Activated CD4-positive, alpha-beta T cell treated with anti-CD3 and anti-CD28 coated beads for 4 hours (primary cell): ENCODE measurements around the gene WWOX.

ENCODE experiments used
- DNase-seq, 2 donors: peaks; one replicate each; pipeline ENCODE4 v3.0.0-alpha.2; 2020

Gene WWOX

GRCh38 chr16:78754713-78755112 lies 655.3 kb downstream of the WWOX start:
- no peak for DNase-seq

DNA sequence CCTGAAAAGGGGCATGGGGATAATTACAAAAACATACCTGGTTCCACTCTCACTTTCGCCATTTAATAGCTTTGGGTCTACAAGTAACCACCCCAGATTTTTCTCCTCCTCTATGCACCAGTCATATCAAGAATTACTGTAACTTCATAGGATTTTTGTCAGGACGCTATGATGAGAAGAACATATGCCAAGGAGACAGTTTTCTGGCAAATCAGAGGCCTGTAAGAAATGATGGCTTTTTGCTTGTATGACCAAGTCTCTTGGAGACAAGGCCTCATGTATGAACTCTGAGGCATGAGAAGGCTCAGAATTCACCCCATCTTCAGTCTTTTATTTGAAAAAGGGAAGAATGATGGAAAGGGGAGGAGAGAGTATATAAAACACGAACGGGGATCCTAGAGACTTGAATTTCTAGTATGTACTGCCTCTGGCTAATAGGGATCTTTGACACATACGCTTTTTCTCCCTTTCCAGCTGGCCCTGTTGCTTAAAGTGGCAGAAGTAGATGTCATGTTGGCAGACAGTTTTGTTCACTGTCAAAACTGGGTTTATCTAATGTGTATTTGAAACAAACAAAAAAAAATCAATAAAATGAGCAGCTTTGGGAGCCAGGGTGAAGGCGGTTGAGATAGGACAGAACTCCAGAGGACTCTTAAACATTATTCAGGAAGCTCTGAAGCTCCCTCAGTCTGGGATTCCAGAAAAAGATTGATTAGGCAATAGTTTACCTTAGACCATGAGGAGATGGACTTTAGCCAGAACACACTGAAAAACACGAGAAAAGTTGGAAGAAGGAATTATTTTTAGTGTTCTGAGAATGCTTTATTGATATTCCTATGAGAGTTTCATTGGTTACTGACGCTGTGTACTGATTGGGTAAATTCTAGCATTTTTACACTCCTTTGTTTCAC lies 656.6 kb downstream of the WWOX start:
- DNase-seq: no peak

DNA sequence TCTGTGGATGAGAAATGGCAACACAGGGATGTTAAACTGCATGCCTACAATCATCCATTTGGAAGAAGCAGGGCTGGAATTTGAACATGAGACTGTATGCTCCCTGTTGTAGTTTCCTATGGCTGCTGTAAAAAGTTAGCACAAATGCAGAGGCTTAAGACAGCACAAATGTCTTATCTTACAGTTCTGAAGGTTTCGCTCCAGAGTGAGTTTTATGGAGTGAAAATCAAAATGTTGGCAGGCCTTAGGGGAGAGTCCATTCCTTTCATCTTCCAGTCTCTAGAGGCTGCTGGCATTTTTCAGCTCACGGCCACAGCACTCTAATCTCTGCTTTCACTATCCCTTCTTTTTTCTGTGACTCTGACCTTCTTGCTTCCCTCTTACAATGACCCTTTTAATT lies 660.1 kb downstream of the WWOX start:
- DNase-seq: no peak

GRCh38 chr16:78760611-78761010 lies 661.2 kb downstream of the WWOX start:
- DNase-seq: no peak

DNA sequence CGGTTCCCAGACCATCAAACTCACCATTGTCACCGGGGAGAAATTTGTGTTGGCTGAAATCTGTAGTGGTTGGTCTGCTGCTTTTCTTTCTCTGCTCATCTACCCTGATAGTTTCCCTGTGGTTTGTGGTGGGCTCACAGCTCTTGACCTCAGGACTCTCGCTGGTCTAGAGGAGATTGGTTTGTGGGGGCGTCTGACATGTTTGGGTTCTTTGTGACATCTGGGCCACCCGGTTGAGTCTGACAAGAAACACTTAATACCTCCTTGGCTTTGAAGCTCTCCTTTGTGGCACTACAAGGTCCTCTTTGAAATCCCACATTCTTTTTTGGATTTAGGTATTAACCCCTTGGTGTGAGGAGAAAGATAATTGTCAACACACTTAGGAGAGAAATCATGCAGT lies 662.0 kb downstream of the WWOX start:
- DNase-seq: no peak

- DNase-seq: no peak
Measured at GRCh38 chr16:78762222-78762621, 662.8 kb downstream of the WWOX start.

DNA sequence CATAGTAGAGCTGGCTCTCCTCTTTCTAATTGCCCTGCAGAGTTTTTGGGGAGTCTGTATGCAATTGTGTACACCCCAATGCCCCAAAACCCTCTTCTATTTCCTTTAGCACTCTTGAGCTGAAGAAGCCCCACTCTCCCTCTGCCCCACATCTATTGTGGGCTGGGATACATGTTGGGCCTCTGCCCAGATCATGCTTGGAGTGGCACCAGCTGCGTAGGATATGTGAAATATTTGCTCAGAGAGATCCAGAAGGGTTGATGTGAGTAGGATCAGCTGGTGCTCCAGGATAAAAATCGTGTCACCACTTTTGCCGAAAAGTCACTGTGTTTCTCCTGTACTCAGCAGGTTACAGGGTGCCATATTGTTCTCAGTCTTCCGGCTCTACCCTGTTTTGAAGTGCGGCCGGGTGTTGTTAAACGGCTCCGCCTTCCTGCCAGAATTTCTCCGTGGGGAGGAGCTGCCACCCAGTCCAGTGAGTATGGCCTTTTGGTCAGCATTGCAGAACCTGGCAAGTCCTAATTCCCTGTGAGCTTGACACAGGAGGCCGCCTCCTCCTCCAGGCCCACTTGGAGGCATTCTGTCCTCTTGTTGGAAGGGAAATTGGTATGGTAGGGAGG lies 664.5 kb downstream of the WWOX start:
- DNase-seq: no peak

DNA sequence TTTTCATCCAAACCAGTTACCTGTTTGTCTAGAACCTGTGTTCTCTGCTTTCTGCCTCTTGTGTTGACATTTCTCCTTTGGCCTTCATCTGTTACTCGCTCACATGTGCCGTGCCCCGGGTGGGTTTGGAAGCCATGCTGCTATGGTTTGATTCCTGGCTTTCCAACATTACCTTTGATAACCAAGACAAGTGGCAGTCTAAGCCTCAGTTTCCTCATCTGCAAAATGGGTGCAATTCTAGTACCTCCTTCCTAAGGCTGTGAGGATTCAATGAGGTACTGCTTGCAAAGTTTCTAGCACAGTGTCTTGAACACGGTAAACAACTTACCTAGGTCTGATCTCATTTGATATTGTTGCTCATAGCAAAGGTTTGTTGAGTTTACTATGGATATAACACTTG lies 665.0 kb downstream of the WWOX start:
- DNase-seq: no peak

GRCh38 chr16:78768226-78768625 lies 668.8 kb downstream of the WWOX start:
- DNase-seq: no peak

DNA sequence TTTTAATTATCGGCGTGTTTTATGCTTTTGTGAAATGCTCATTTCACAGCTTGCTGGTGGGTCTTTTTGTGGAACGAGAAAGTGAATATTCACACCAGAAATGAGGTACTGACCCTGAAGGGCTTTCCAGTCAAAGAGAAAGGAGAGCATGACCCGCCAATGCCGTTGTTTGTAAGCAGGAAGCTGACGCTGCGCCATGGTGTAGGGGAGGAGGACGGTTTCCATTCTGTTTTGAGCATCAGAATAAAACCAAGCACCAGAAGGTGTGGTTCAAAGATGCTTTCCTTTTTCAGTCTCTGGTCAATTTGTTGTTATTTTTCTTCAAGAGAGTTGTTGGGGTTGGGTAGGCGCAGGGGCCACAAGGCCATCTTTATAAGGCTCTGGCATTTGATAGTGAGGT lies 669.3 kb downstream of the WWOX start:
- peak in 1 of 2 donors; percentile 21 for DNase-seq

DNA sequence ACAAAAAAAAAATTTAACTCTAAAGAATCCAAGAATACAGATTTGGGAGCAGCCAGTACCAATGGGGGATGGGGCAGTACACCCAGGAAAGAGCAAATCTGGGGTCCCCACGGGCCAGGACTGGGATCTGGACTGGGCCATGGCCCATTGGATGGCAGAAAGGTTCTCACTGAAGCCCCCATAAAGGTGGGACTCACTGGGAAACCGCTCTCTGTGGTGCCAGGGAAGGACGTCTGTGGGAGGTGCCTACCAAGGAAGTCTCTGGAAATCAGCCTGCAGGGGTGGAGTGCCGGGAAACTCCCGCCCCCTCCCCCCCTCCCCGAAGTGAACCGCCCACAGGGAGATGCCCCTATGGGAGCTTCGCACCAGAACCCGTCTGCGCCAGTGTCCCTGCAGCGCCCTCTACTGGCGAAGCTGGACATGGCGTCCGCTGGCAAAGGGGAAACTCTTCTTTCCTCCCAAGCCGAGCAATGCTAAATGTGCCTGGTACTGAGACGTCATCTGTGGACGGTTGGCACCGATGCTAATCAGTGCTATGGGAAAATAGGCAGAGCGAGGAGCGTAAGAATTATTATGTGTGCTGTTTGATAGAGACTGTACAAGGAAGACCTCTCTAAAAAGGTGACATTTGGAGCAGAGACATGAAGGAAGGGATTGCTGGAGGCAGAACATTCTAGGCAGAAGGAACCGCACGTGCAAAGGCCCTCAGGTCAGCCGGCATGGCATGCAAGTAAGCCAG lies 671.1 kb downstream of the WWOX start:
- DNase-seq: peak; percentile 72 to 80

DNA sequence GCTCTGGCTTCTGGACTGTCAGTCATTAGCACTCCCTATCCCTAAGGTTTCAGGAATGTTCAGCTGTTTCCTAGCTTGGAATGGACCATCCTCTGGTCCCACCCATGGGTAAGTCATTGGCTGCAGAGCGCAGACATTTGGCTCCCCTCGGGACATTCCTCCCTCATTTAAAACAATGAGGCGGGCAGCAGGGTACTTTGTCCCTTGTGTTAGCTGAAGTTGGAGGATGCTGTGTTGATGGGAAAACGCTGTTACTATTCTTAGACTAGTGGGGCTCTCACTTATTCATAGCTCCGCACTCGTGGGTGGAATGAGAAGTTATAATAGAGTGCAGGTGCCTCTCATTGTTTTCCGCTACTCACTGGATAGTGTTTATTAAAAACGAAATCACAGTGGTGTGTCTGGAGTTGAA lies 673.8 kb downstream of the WWOX start:
- DNase-seq: no peak

- DNase-seq: no peak
Measured at GRCh38 chr16:78773706-78774105, 674.3 kb downstream of the WWOX start.

GRCh38 chr16:78775161-78775561 lies 675.7 kb downstream of the WWOX start:
- DNase-seq: no peak

DNA sequence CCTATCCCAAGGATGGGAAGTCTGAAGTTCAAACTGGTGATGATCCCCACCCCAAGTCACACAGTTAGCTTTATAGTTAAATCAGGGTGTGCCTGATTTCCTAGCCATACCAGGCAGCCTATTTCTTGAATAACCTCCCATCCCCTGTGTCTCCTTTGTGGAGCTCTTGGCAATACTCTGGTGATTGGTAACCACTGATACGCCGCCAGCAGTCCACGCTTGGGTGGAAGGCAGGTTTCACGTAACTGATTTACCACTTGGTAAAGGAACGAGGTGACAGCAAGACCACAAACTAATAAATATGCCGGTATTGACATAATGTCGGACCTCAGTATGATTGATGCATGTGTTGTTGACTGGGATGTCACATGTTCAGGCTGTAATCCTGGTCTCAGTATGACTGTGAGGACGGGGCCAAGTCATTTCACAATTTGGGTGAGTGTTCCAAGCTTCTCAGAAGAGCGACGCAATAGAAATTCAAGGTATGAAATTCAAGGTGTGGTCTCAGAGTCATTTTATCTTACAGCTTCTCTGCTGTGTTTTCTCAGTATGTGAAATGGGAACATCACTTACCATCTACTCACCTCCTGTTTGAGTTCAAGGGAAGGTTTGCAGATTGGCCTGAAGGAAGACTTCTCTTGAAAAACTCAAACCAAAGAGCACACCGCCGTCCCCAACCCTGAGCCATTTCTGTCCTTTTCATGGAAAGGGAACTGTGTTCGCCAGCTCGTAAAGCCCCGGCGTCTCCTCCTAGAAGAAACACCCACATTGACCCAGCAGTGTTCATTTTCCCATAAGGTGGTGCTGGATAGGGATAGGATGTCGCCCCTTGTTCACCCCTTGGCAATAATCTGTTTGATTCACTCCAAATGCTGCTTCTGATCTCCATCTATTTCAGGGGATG lies 678.9 kb downstream of the WWOX start:
- DNase-seq: no peak

- no peak for DNase-seq
Measured at GRCh38 chr16:78780808-78781207, 681.4 kb downstream of the WWOX start.

GRCh38 chr16:78782572-78782971 lies 683.1 kb downstream of the WWOX start:
- no peak for DNase-seq

DNA sequence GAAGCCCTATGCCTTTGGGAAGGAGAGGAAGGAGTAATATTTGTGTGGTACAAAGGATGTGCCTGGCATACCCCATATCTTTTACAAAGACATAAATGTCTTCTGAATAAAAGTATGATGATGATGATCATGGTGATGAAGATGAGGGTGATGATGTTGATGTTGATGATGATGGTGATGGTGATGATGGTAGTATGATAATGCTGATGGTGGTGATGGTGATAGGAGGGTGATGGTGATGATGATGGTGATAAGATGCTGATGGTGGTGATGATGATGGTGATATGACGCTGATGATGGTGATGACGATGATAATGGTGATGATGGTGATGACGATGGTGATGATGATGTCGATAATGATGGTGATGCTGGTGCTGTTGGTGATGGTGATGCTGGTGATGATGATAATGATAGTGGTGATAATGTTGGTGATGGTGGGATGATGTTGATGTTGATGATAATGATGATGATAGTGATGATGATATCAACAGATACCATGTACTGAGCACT lies 684.2 kb downstream of the WWOX start:
- no peak for DNase-seq

DNA sequence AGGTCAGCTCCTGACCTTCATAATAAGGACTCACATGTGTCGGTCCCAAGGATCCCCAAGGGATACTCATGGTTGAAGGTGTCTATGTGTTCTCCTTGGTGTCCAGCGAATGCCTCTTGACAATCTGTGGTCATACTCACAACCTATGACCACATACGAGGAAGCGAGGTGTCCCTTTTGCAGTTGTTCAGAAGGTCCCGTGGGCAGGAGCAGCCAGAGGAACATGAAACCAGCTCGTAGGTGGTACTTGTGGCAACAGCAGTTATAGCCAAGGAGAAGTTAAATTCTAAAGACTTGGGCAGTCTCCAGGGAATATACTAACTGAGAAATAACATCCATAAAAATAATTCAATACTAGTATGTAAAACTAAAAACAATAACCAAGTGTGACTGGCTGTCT lies 685.3 kb downstream of the WWOX start:
- DNase-seq: no peak

GRCh38 chr16:78785218-78785617 lies 685.8 kb downstream of the WWOX start:
- DNase-seq: no peak

GRCh38 chr16:78786635-78787034 lies 687.2 kb downstream of the WWOX start:
- DNase-seq: no peak

- DNase-seq: no peak
Measured at GRCh38 chr16:78788276-78788675, 688.8 kb downstream of the WWOX start.
